Upper lobe of right lung (tissue), 1 donor: Measurements from ENCODE around the gene C2CD3. TPM values are rescaled to one million over a fixed set of nuclear protein-coding genes. Genes with fewer than 3 reads are reported as not detected.
"Not testable (repeated sequence)": the region's sequence is repeated elsewhere in the genome, so short reads cannot be mapped to it uniquely, and the experiment has no call there.

Experiments
- ATAC-seq: fragments of 200-7000 bp; cut with Tn5 transposase; one replicate; pipeline ENCODE4 v1.9.1; 2020; ENCODE audit warnings: mild to moderate bottlenecking, moderate library complexity
- DNase-seq: peaks from one replicate; pipeline ENCODE4 v3.0.0-alpha.2; 2020
- H3K27ac ChIP-seq: fragments of 200-600 bp; one replicate; pipeline ENCODE4 v1.8.0; 2022
- H3K27me3 ChIP-seq: fragments of 200-600 bp; one replicate; pipeline ENCODE4 v1.8.0; 2022; ENCODE audit warnings: mild to moderate bottlenecking
- H3K36me3 ChIP-seq: fragments of 200-600 bp; one replicate; pipeline ENCODE4 v1.8.0; 2022
- H3K4me1 ChIP-seq: fragments of 200-600 bp; one replicate; pipeline ENCODE4 v1.8.0; 2022
- H3K4me3 ChIP-seq: fragments of 200-600 bp; one replicate; pipeline ENCODE4 v1.8.0; 2022; ENCODE audit warnings: mild to moderate bottlenecking
- H3K9me3 ChIP-seq: fragments of 200-600 bp; one replicate; pipeline ENCODE4 v1.8.0; 2022
- intact Hi-C: fragments of 100-400 bp; cut with DNase I; formaldehyde crosslinking; loops from one replicate; pipeline ENCODE4 v1.11.0; 2022
- total RNA-seq: library from RNA; stranded (reverse); fragmentation: NEBNext Ultra II Directional; extraction: Animal tissue kit (Norgen Biotek cat#: 25700); gene quantifications from one replicate; pipeline ENCODE4 v1.2.1, GENCODE V29; 2021
- TF ChIP-seq, protein P1 (sequence below): fragments of 200-600 bp; IDR thresholded peaks from one replicate; pipeline ENCODE4 v1.8.0; 2022; ENCODE audit warnings: antibody characterized with exemption
- donor health status: DM: no; HTN: yes; CAD: no; lungs with severe emphysema.

Gene C2CD3
- total RNA-seq, 1 donor from 2014 or later: 26.8 TPM

DNA sequence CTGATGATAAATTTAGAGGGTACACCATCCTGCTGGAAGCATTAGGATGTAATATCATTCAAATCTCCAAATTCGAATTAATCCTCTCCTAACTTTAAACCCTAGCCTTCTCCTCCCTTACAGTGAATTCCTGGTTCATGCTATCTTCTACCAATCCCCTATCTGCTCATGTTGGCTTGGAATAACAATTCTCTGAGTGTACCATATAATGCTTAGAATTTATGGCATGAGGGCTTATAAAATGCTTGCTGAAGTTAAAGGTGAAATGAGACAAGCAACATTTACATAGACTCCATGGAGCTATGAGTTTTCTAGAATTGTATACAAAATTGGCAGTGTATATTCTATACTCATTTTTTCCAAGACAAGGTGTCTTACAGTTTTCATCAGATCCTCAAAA lies 79.3 kb downstream of the C2CD3 start:
- TF ChIP-seq, protein P1, sequence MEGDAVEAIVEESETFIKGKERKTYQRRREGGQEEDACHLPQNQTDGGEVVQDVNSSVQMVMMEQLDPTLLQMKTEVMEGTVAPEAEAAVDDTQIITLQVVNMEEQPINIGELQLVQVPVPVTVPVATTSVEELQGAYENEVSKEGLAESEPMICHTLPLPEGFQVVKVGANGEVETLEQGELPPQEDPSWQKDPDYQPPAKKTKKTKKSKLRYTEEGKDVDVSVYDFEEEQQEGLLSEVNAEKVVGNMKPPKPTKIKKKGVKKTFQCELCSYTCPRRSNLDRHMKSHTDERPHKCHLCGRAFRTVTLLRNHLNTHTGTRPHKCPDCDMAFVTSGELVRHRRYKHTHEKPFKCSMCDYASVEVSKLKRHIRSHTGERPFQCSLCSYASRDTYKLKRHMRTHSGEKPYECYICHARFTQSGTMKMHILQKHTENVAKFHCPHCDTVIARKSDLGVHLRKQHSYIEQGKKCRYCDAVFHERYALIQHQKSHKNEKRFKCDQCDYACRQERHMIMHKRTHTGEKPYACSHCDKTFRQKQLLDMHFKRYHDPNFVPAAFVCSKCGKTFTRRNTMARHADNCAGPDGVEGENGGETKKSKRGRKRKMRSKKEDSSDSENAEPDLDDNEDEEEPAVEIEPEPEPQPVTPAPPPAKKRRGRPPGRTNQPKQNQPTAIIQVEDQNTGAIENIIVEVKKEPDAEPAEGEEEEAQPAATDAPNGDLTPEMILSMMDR: no peak
- Histone ChIP-seq H3K4me1 (no peaks in the 10 kb centered on the region), H3K27ac (no peak overlapping the region), H3K4me3 (no peak overlapping the region), H3K9me3 (no peaks in the 10 kb centered on the region), H3K36me3 (peaks cover 88% of the 10 kb centered on the region), H3K27me3 (no peaks in the 10 kb centered on the region)
- DNase-seq (no peak), ATAC-seq (no peak)
- intact Hi-C loops: no loop called here

DNA sequence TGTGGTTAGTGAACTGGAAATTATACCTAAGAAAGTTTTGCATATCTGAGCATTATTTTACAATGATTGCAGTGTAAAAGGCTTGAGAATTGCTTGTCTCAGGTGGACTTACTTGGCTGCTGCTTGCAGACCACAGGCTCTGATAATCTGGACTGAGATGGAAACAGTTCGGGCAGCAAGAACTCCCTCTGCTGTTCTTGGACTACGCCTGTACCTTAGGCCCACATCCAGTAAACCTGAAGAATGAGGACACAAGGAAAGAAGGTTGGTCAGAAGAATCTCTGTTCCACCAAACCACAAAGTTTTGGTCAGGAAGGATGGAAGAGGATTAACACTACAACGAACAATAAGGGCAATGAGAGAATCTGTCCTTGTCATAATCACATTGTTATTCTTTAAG lies 80.1 kb downstream of the C2CD3 start:
- H3K36me3 ChIP-seq: peaks cover 85% of the 10 kb centered on the region
- no peaks in the 10 kb centered on the region for H3K9me3 ChIP-seq
- TF ChIP-seq, protein P1: no peak
- H3K4me3 ChIP-seq: no peak overlapping the region
- DNase-seq (no peak), ATAC-seq (no peak)
- no peaks in the 10 kb centered on the region for H3K4me1 ChIP-seq
- no peak overlapping the region for H3K27ac ChIP-seq
- intact Hi-C loops: no loop called here
- H3K27me3 ChIP-seq: no peaks in the 10 kb centered on the region

- H3K36me3 ChIP-seq: peaks cover 64% of the 10 kb centered on the region
- H3K4me3 ChIP-seq: no peak overlapping the region
- TF ChIP-seq, protein P1: no peak
- DNase-seq (no peak), ATAC-seq (no peak)
- intact Hi-C loops: no loop called here
- H3K4me1 ChIP-seq: no peaks in the 10 kb centered on the region
- no peak overlapping the region for H3K27ac ChIP-seq
- no peaks in the 10 kb centered on the region for H3K27me3 ChIP-seq
- H3K9me3 ChIP-seq: no peaks in the 10 kb centered on the region
These were observed 84.4 kb downstream of the C2CD3 start for GRCh38 chr11:74086242-74086884.

DNA sequence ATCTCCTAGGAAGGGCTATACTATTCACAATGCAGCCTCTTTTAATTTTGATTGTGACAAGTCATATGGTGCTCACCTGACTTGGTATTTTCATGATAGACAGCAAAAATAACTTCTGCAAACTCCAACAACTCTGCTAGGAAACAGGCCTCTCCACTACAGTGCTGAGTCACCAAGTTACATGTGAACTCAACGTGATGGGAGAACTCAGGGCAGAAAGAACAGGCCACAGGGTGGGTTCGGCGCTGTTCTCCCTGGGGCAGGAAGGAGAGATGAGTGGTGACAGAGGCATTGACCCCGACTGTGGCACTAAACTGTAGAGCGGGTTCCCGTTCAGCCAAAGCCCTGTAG lies 85.3 kb downstream of the C2CD3 start:
- TF ChIP-seq, protein P1: no peak
- Histone ChIP-seq H3K4me3 (no peak overlapping the region), H3K9me3 (no peaks in the 10 kb centered on the region), H3K36me3 (peaks cover 56% of the 10 kb centered on the region), H3K4me1 (no peaks in the 10 kb centered on the region), H3K27ac (no peak overlapping the region), H3K27me3 (no peaks in the 10 kb centered on the region)
- intact Hi-C loops: no loop called here
- peak; percentile 54 for ATAC-seq
- DNase-seq: no peak

- intact Hi-C loops: no loop called here
- Histone ChIP-seq H3K4me3 (no peak overlapping the region), H3K36me3 (peaks cover 50% of the 10 kb centered on the region), H3K27me3 (no peaks in the 10 kb centered on the region), H3K4me1 (no peaks in the 10 kb centered on the region), H3K27ac (no peak overlapping the region), H3K9me3 (no peaks in the 10 kb centered on the region)
- no peak for ATAC-seq
- TF ChIP-seq, protein P1: no peak
- no peak for DNase-seq
These were observed 85.8 kb downstream of the C2CD3 start for GRCh38 chr11:74084796-74085541.

DNA sequence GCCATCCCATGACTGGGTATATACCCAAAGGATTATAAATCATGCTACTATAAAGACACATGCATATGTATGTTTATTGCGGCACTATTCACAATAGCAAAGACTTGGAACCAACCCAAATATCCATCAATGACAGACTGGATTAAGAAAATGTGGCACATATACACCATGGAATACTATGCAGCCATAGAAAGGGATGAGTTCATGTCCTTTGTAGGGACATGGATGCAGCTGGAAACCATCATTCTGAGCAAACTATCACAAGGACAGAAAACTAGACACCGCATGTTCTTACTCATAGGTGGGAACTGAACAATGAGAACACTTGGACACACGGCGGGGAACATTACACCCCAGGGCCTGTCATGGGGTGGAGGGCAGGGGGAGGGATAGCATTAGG lies 86.9 kb downstream of the C2CD3 start:
- H3K4me1 ChIP-seq, intact Hi-C loops: not testable (repeated sequence)
- peaks cover 40% of the 10 kb centered on the region for H3K36me3 ChIP-seq

More for the DNA sequence above, 86.9 kb downstream of the C2CD3 start:
- not testable (repeated sequence) for H3K27ac ChIP-seq, H3K4me3 ChIP-seq, ATAC-seq, H3K27me3 ChIP-seq, H3K9me3 ChIP-seq, DNase-seq
